CD1c-positive myeloid dendritic cell (primary cell): ENCODE data around the gene ADIRF.
"Not testable (repeated sequence)": the region's sequence is repeated elsewhere in the genome, so short reads cannot be mapped to it uniquely, and the experiment has no call there.

Source experiments
- DNase-seq: peaks from one replicate; pipeline ENCODE4 v3.0.0-alpha.2; 2016; ENCODE audit errors: extremely low spot score

The ADIRF gene

DNA sequence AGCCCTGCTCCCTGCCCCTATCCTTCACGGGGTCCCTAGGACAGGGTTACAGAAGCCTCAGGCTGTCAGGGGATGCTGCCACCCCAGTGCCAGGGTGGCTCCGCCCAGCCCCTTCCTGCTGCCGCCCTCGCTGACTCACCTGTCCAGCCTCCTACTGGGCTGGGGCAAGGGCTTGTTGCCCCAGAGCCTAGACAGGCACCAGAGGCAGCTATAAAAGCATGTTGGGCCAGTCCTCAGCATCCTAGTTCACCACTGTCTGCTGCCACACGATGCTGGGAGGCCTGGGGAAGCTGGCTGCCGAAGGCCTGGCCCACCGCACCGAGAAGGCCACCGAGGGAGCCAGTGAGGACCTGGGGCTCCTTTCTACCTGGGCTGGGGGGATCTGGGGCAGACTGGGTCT lies 51.8 kb downstream of the ADIRF start, which contains the start of gene FAM25A:
TSS of gene FAM25A (plus strand) at position 239 of the 400 bp plus-strand sequence. CDS start at position 270, 31 bp downstream.
- not testable (repeated sequence) for DNase-seq
